Fibroblast of the aortic adventitia (primary cell): ENCODE data around the gene CD47. TPM values are rescaled to one million over a fixed set of nuclear protein-coding genes. Genes with fewer than 3 reads are reported as not detected.

Experiments used
- DNase-seq: peaks from one replicate; pipeline ENCODE4 v3.0.0-alpha.2; 2010; ENCODE audit warnings: low read depth
- H3K4me3 ChIP-seq: 2 replicates; pipeline ENCODE4 v1.5.1; 2011; ENCODE audit warnings: low read depth, mild to moderate bottlenecking, control low read depth, low read length, moderate library complexity
- total RNA-seq: library from RNA; depleted of rRNA; stranded (reverse); fragments of >200 nt; gene quantifications from 2 replicates; pipeline ENCODE4 v1.2.3, GENCODE V29; 2012; ENCODE audit warnings: low replicate concordance
- TF ChIP-seq, protein P1 (sequence below): IDR thresholded peaks from 2 replicates; pipeline ENCODE4 v1.5.1; 2011; ENCODE audit warnings: mild to moderate bottlenecking, low read length, control low read depth, inconsistent platforms; ENCODE audit not compliant: insufficient read depth

Gene CD47
- total RNA-seq, 1 donor: 113 TPM

DNA sequence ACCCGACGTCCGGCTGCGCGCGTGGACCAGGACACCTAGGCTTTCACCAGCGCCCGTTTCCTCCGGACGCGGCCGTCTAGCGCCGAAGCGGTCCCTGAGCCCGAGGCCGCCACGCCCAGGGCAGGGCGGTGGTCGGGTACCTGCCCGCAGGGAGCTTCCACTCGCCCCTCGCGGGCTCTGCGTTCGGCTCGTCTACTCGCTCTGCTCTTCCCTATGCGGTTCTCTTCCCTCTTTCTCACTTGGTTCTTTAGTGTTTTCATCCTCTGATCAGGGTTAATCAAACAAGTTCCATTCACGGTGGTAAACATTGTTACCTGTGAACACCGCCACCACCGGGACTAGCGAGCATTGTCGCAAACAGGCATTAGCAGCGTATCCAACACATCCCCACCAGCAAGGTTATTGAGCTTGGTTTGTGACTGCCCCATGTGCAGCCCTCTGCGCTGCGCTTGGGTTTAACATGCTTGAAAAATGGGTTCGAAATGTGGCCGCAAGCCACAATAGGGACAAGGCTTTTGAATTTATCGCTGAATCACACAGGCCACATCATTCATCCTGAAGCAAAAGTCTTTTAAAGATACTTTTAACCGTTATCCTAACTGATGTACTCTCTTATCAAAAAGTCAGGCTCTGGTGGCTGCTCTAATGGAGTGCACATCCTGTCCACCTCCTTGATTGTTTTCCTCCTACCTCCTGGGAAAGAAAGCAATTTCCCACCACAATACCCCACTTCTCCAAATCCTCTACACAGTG, 843 bp upstream of the CD47 start:
- TF ChIP-seq, protein P1, sequence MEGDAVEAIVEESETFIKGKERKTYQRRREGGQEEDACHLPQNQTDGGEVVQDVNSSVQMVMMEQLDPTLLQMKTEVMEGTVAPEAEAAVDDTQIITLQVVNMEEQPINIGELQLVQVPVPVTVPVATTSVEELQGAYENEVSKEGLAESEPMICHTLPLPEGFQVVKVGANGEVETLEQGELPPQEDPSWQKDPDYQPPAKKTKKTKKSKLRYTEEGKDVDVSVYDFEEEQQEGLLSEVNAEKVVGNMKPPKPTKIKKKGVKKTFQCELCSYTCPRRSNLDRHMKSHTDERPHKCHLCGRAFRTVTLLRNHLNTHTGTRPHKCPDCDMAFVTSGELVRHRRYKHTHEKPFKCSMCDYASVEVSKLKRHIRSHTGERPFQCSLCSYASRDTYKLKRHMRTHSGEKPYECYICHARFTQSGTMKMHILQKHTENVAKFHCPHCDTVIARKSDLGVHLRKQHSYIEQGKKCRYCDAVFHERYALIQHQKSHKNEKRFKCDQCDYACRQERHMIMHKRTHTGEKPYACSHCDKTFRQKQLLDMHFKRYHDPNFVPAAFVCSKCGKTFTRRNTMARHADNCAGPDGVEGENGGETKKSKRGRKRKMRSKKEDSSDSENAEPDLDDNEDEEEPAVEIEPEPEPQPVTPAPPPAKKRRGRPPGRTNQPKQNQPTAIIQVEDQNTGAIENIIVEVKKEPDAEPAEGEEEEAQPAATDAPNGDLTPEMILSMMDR: no peak
- no peak for DNase-seq

DNA sequence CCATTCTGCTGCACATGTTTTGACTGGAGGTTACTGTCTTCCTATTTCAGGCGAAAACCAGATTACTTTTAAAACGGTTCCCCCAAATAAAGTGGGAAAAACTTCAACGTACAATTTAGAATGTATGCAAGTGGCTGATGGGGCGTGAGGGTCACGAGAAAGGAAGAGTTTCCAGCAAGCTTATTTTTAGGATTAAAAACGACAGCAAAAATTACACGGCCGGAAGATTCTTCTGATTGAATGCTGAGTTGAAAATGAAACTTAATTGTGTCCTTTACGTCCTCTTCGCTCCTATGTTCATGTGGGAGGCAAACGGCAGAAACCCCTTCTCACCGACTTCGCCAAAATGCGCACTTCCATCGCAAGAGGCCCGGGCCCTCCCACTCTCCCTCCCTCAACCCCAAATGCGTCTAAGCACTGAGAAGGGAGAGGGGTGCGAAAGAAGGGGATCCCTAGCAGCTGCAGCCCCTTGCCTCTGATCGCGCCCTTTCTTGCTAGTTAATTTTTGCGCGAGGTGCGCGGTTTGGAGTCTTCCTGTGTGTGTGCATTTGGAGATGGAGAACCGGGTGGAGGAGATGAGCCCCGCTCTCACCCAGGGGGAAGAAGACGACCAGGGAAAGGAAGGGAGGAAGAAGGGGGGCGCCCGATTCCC, 656 bp downstream of the CD47 start:
- peak; percentile 55 for DNase-seq
- TF ChIP-seq, protein P1: no peak

More for the DNA sequence above, 843 bp upstream of the CD47 start:
- peak overlapping the region; percentile 86 for H3K4me3 ChIP-seq

DNA sequence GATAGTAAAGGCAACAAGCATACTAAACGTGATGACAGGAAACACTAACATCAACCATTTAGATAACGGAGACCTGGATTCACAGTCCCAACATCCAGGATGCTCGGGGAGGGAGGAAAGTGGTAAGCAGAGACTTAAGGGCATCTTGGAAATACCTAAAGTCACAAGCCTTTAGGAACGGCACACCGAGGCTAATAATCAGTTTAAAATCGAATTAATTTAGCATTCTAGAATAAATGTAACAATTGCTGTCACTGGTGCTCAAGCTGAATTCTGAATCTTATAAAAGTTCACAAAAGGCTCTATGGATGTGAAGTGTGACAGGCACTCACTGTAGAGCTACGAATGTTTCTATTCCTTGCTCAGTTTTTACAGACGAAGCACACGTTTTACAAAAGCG, 1.3 kb downstream of the CD47 start:
- H3K4me3 ChIP-seq: peak overlapping the region; percentile 86
- peak; percentile 27 for DNase-seq
- TF ChIP-seq, protein P1: no peak

More for the DNA sequence above, 656 bp downstream of the CD47 start:
- peak overlapping the region; percentile 86 for H3K4me3 ChIP-seq

DNA sequence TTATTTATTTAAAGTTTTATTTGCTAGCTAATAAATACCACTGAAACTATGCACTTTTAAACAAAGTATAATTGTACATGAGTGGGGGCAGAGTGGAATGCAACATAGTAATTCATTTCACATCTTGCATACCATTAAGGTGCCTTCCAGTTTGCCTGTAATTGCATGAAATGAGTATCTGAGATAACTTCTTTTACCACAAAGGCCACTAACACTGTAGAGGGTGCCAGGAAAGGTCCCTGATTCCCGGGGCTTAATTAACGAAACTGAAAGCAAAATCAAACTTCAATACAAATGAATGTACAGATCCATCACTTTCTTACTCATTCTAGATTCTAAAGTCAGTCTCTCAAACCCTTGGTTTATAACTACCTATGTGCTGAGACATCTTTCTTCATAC, 2.1 kb downstream of the CD47 start:
- peak; percentile 34 for DNase-seq
- TF ChIP-seq, protein P1: no peak
- peak overlapping the region; percentile 86 for H3K4me3 ChIP-seq

DNA sequence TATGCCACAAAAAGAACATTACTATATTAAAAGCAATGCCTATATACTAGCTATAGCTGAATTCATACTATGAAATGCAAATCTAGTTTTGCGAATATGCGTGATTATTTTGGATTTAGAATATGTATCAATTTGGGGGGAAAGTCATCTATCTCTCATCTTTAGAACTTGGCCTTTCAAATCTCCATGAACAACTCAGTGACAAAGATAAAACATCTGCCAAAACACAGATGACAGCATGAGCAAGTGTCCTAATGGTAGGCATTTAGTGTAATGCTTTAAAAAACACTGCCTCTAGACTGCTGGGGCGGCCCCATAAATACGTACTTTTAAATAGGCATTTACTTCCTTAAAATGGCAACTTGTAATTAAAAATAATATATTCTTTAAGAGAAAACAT, 2.7 kb downstream of the CD47 start:
- no peak for DNase-seq
- peak overlapping the region; percentile 29 for H3K4me3 ChIP-seq
- TF ChIP-seq, protein P1: no peak

DNA sequence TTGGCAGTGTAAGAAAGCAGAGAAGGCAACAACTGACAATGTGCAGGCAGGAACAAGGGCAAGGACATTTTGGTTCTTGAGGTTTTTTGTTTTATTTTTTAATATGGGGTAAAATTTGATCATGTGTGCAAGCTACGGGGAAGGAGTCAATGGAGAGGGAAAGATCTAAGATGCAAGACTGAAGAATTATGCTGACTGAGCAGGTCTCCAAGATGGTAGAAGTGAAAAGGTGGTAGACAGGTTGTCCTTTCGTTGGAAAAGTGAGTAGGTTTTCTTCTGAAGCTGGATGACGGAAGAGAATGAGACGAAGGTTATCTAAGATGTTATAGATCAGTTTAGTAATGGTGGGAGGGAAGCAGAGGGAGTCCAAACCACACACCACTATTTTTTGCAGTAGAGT, 4.2 kb downstream of the CD47 start:
- TF ChIP-seq, protein P1: no peak
- no peak overlapping the region for H3K4me3 ChIP-seq

More for the DNA sequence above, 4.2 kb downstream of the CD47 start:
- DNase-seq: no peak
